GM18508 (cell line): ENCODE measurements around the gene TINAGL1.
A peak's percentile ranks its signal among the peaks of the same experiment; 100 is the strongest.

Source experiments
- ATAC-seq: cut with Tn5 transposase; IDR thresholded peaks from one replicate; pipeline ENCODE4 v1.9.1; 2021; ENCODE audit warnings: moderate number of reproducible peaks; ENCODE audit not compliant: insufficient read depth, unreplicated experiment

TINAGL1 gene

GRCh38 chr1:31576201-31576669 lies at the start of gene TINAGL1:
TINAGL1 (plus strand) TSS chr1:31576515; CDS start chr1:31577149, 634 bp downstream.
- ATAC-seq, result no peak

GRCh38 chr1:31529999-31530684 lies 46.2 kb upstream of the TINAGL1 start:
- no peak for ATAC-seq

DNA sequence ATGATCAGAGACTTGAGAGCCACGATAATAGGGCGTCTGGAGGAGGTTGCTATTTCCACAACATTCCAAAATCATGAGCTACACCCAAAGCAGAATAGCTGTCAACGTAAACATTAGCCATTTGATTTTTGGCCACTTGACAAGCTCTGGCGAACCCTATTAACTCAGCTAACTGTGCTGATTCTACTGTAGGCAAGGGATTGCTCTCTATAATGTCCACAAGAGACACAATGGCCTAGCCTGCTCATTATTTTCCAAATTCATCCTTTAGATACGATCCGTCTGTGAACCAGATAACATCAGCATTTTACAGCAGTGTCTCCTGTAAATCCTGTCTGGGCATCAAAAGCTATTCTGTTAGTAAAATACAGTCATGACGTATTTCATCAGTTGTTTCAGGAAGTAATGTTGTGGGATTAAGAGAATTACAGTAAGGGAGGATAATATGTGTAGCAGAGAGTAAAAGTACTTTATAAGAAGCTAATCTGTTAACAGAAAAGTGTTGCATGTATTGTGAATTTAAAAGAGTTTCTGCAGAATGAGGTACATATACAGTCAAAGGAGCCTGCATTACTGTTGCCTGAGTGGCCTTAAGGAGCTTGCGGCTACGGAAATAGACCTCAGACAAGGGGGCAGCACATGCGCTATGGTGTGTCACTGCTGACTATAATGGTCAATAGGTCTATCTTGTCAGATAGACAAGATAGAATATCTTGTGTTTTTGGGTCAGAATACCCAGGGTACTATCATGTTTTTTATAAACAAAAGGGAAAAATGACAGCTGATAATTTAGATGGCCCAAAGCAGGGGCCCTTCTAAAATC lies 44.9 kb upstream of the TINAGL1 start:
- ATAC-seq, result no peak

DNA sequence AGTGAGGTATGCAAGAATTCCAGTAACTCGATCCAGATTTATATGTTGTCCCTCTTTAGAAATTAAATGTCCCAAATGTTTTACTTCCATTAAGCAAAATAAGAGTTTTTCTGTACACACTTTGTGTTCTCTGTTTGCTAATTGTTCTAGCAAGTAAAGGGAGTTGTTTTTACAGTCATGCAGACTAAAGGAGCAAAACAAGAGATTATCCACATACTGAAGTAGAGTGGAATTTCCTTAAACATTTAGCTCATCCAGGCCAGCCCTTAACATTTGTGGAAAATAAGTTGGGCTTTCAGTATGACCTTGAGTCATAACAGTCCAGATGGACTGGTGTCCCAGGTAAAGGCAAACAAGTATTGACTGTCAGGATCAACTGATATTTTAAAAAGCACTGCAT lies 44.1 kb upstream of the TINAGL1 start:
- ATAC-seq, result no peak

- no peak for ATAC-seq
These were observed 40.8 kb upstream of the TINAGL1 start for GRCh38 chr1:31535561-31535960.

DNA sequence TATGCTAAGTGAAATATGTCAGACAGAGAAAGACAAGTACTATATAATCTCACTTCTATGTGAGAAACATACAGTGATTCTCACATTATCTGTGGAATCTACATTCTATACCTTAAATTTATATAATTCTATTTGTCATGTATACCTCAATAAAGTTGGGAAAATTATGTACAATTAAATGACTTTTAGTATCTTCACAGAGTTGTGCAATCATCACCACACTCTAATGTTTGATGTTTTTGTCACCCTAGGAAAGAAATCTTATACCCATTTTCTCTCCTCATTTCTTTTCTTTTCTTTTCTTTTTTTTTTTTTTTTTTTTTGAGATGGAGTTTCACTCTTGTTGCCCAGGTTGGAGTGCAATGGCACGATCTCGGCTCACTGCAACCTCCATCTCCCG lies 37.0 kb upstream of the TINAGL1 start:
- ATAC-seq, result no peak

- no peak for ATAC-seq
These were observed 35.1 kb upstream of the TINAGL1 start for GRCh38 chr1:31541194-31541593.

- no peak for ATAC-seq
These were observed 30.3 kb upstream of the TINAGL1 start for GRCh38 chr1:31545927-31546540.

- ATAC-seq, result no peak
These were observed 27.8 kb upstream of the TINAGL1 start for GRCh38 chr1:31548534-31548906.

DNA sequence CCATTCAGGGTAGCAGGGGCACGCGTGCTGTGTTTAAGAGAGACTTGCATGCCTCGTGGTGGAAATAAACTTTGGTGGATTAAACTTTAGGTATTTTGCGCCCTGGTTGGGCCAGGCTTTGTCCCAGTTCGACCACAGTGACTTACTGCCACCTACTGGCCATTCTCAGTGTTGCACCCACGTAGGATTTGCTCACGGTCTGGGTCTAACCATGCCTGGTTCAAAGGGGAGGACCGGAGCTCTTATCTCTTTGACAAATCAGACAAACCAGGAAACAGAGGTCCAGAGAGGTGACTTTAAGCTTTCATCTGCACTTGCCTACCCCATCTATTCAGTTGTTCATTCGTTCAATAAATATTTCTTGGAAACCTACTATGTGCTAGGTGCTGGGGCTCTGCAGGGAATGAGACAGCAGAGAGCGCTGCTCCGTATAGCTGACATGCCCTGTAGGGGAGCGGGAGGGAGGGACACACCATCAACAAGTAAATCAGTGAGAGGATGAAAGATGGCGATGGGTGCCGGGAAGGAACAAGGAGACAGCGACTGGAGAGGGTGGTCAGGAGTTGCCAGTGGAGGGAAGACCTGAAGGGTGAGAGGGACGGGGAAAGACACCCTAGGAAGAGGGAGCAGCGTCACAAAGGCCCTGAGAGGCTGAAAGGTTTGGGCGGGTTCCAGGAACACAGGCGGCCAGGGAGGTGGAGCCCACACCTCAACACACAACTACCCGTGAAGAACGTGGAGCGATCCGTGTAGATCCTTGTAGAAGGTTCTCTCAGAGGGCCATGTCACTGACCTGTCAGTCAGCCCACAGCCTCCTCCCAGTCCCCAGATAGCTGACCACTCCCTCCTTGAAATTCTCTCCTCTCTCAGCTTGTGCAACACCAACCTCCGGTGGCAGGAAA lies 27.2 kb upstream of the TINAGL1 start:
- ATAC-seq, result peak; percentile 77

- no peak for ATAC-seq
These were observed 26.3 kb upstream of the TINAGL1 start for GRCh38 chr1:31549809-31550620.

DNA sequence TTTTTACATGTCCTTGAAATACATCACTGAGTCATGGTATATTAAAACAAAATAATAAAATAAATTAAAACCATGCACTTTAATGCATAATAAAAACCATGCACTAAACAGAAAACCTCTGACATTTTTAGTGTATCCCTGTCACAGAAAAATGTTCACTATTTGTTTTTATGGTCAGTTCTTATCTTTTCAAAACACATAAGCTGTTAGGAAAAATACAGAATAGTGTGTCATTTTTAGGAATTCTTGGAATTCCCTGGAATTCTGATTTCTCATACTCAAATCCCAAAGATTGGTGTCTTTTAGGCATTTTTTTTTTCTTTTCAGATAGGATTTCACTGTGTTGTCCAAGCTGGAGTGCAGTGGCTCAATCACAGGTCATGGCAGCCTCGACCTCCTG lies 25.1 kb upstream of the TINAGL1 start:
- no peak for ATAC-seq

GRCh38 chr1:31552489-31552888 lies 23.8 kb upstream of the TINAGL1 start:
- no peak for ATAC-seq

- ATAC-seq, result no peak
These were observed 19.8 kb upstream of the TINAGL1 start for GRCh38 chr1:31556481-31557006.

GRCh38 chr1:31559715-31560114 lies 16.6 kb upstream of the TINAGL1 start:
- no peak for ATAC-seq

DNA sequence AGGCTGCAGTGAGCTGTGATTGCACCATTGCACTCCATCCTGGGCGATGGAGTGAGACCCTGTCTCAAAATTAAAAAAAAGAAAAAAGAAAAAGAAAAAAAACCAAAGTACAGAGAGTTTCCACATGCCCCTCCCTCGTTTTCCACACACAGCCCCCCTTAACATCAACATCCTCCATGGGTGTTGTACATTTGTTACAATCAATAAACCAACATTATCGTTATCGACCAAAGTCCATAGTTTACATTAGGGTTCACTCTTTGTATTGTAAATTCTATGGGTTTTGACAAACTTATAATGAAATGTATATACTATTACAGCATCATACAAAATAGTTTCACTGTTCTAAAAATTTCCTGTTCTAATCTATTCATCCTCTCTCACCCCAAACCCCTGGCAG lies 15.9 kb upstream of the TINAGL1 start:
- ATAC-seq, result no peak

- no peak for ATAC-seq
These were observed 13.5 kb upstream of the TINAGL1 start for GRCh38 chr1:31562707-31563360.

GRCh38 chr1:31564606-31564989 lies 11.7 kb upstream of the TINAGL1 start:
- no peak for ATAC-seq
